ENCODE results near the gene ADAMTSL4. TPM values are rescaled to one million over a fixed set of nuclear protein-coding genes. Genes with fewer than 3 reads are reported as not detected.

ADAMTSL4 gene
- total and polyA plus RNA-seq, 2 of the 8 experiments (the other 6 are each of a cell fraction or from before 2014, with no cell fraction given), result 4.2 to 5.4 TPM

DNA sequence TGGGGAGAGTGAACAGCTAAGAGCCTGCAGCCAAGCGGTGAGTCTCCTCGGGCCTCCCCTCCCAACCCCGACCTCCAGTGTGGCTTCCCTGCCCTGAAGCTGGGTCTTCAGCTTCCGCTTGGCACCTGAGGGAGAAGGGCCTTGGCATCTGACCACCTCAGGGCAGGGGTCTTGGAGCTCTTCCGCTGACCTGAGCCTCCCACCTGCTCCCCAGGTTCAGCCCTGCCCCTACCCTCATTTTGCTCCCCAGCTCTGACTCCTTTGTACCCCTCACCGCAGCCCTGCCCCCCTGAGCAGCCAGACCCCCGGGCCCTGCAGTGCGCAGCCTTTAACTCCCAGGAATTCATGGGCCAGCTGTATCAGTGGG lies 4.9 kb downstream of the ADAMTSL4 start:
- no peak overlapping the region for H3K23ac ChIP-seq (ENCODE audit: insufficient read length)
- CTCF ChIA-PET (ENCODE audit: partially characterized antibody), result interaction anchor here (0.6 to 1.7 kb wide), 7 partner anchors 10 to 104 kb away, joined by 3 to 11 read pairs (median 4); no protein-coding TSS in a partner anchor
- H3K4me3 ChIP-seq (ENCODE audit: extremely low read depth in 1 of 4, insufficient read depth in 2 of 4, low read depth in 3 of 4, low read length in 4 of 4), result no peak overlapping the region
- no peak overlapping the region for H3K4me2 ChIP-seq (ENCODE audit: insufficient read depth in 1 of 2, low read depth in 2 of 2, low read length in 2 of 2)
- H3K14ac ChIP-seq (ENCODE audit: insufficient read length), result no peak overlapping the region
- H3K27me3 ChIP-seq (replicated peaks in 1 of 4; ENCODE audit: control insufficient read depth in 3 of 4, extremely low read depth in 1 of 4, insufficient read depth in 3 of 4, low read length in 3 of 4), result peaks cover 0 to 9% (median 2%) of the 10 kb centered on the region in 4 experiments; a peak in 4 of 7 replicates
- no peak overlapping the region for H2BK20ac ChIP-seq (ENCODE audit: low read length)
- H3K79me1 ChIP-seq (ENCODE audit: low read depth, low read length), result 0 out of 2 replicates have a peak, but pooled peaks cover 3% of the 10 kb centered on the region
- no peaks in the 10 kb centered on the region for H3K9me3 ChIP-seq (ENCODE audit: insufficient read depth in 2 of 2, low read depth in 1 of 2, low read length in 1 of 2)
- H2AK5ac ChIP-seq (ENCODE audit: low read depth, low read length), result no peak overlapping the region
- peaks cover 2 to 21% (median 12%) of the 10 kb centered on the region in 4 experiments for H3K4me1 ChIP-seq (replicated peaks in 1 of 4; ENCODE audit: control insufficient read depth in 3 of 4, insufficient read depth in 4 of 4, low read length in 3 of 4)
- no peak overlapping the region for H4K5ac ChIP-seq (ENCODE audit: insufficient read length, low read depth, low read length)
- H2BK12ac ChIP-seq (ENCODE audit: low read depth, low read length), result no peak overlapping the region
- H3K56ac ChIP-seq (replicated peaks; ENCODE audit: insufficient read length, low read depth, low read length), result no peak overlapping the region
- peaks cover 1 to 4% of the 10 kb centered on the region in 2 experiments for H4K20me1 ChIP-seq (replicated peaks in 1 of 2; ENCODE audit: control insufficient read depth in 1 of 2, insufficient read depth in 2 of 2, low read length in 2 of 2)
- H2BK15ac ChIP-seq (ENCODE audit: low read length), result no peak overlapping the region
- H2BK120ac ChIP-seq (replicated peaks; ENCODE audit: low read depth, low read length), result no peak overlapping the region
- no peak overlapping the region for H3K27ac ChIP-seq (ENCODE audit: low read depth, low read length)
- peaks cover 0 to 4% (median 2%) of the 10 kb centered on the region in 4 experiments; a peak in 2 of 8 replicates for H3K36me3 ChIP-seq (ENCODE audit: control insufficient read depth in 2 of 4, insufficient read depth in 4 of 4, low read length in 3 of 4)
- H3K9ac ChIP-seq (replicated peaks in 1 of 4; ENCODE audit: extremely low read depth in 1 of 4, low read depth in 3 of 4, low read length in 3 of 4), result no peak overlapping the region
- H2AFZ ChIP-seq (ENCODE audit: low read length), result no peak overlapping the region
- no peak overlapping the region for H3K4ac ChIP-seq (replicated peaks; ENCODE audit: insufficient read length, low read depth, low read length)
- DNase-seq (ENCODE audit: low read depth in 1 of 2, low spot score in 2 of 2), result no peak
- no peak overlapping the region for H4K91ac ChIP-seq (replicated peaks; ENCODE audit: insufficient read length, low read length)
- H3K18ac ChIP-seq (ENCODE audit: extremely low read depth, low read length), result no peak overlapping the region
- no peak for FAIRE-seq
- H4K8ac ChIP-seq (ENCODE audit: extremely low read depth, insufficient read depth, low read length), result peak overlapping the region; percentile 53; the same call in 1 of the 2 replicates
- 90% methylated on average over 8 of the region's 8 CpGs; no CpG with 5 or more reads in 1 of the 2 experiments for WGBS, 2 experiments (ENCODE audit: extremely low coverage in 1 of 2, insufficient coverage in 1 of 2, insufficient read length in 1 of 2, insufficient replicate concordance in 2 of 2, low coverage in 1 of 2, low lambda C conversion rate in 2 of 2, missing lambda C conversion rate in 1 of 2)
- POLR2A ChIA-PET (ENCODE audit: partially characterized antibody), result interaction anchor here (0.6 to 43.7 kb wide), 7 partner anchors 7 to 368 kb away, joined by 3 to 1380 read pairs (median 5); partner anchors contain the start of genes ENSA and MCL1
- no peaks in the 10 kb centered on the region for H3K79me2 ChIP-seq (ENCODE audit: control insufficient read depth in 1 of 2, insufficient read depth in 2 of 2, low read length in 2 of 2)
- no peak overlapping the region for H2BK5ac ChIP-seq (ENCODE audit: low read depth, low read length)
- H3K23me2 ChIP-seq (ENCODE audit: low read depth, low read length), result no peaks in the 10 kb centered on the region; the same call in 1 of the 2 replicates
- TF ChIP-seq SUZ12 (IDR thresholded peaks at IDR 0.05; ENCODE audit: low read length), result no peak
- TF ChIP-seq TCF12 (IDR thresholded peaks at IDR 0.05; ENCODE audit: low read depth, low read length), result no peak
- TF ChIP-seq CHD2 (IDR thresholded peaks at IDR 0.05; ENCODE audit: low read length), result no peak
- no peak for TF ChIP-seq KDM5A (IDR thresholded peaks at IDR 0.05; ENCODE audit: low read length)
- no peak for TF ChIP-seq EZH2 (IDR thresholded peaks at IDR 0.05; ENCODE audit: low read depth, low read length, severe bottlenecking)
- no peak for TF ChIP-seq ATF3 (IDR thresholded peaks at IDR 0.05; ENCODE audit: insufficient read depth, low read depth, low read length)
- no peak for TF ChIP-seq SIX5 (IDR thresholded peaks at IDR 0.05; ENCODE audit: low read depth, low read length)
- TF ChIP-seq CREB1 (IDR thresholded peaks at IDR 0.05), result no peak
- no peak for TF ChIP-seq BACH1 (IDR thresholded peaks at IDR 0.05; ENCODE audit: low read length)
- no peak for TF ChIP-seq HDAC6 (IDR thresholded peaks at IDR 0.05; ENCODE audit: low read depth, low read length)
- TF ChIP-seq RNF2 (IDR thresholded peaks at IDR 0.05; ENCODE audit: borderline replicate concordance, low read depth, low read length, missing control alignments, poor library complexity, severe bottlenecking), result no peak
- no peak for TF ChIP-seq RXRA (IDR thresholded peaks at IDR 0.05; ENCODE audit: insufficient read depth, low read depth, low read length)
